HG03571 (cell line): ENCODE measurements around the gene CHKB.
"Not testable (repeated sequence)": the region's sequence is repeated elsewhere in the genome, so short reads cannot be mapped to it uniquely, and the experiment has no call there.

Experiments used
- ATAC-seq: cut with Tn5 transposase; IDR thresholded peaks from one replicate; pipeline ENCODE4 v1.9.1; 2021; ENCODE audit not compliant: unreplicated experiment

The CHKB gene

GRCh38 chr22:50551160-50551752, 31.4 kb downstream of the CHKB start:
- no peak for ATAC-seq

- ATAC-seq, result no peak
Observed at GRCh38 chr22:50550395-50550794, 32.3 kb downstream of the CHKB start.

- ATAC-seq, result no peak
Observed at GRCh38 chr22:50548921-50549790, 33.5 kb downstream of the CHKB start.

GRCh38 chr22:50548040-50548920, 34.4 kb downstream of the CHKB start:
- ATAC-seq, result no peak

GRCh38 chr22:50547263-50547985, 35.2 kb downstream of the CHKB start:
- ATAC-seq, result no peak

GRCh38 chr22:50546326-50547262, 36.1 kb downstream of the CHKB start:
- ATAC-seq, result no peak

GRCh38 chr22:50545522-50546325, 36.9 kb downstream of the CHKB start, which contains the start of gene KLHDC7B:
Gene KLHDC7B, plus strand, starts transcription at chr22:50545899. Its CDS starts 345 bp downstream, at chr22:50546244.
- no peak for ATAC-seq

GRCh38 chr22:50544746-50545253, 37.8 kb downstream of the CHKB start:
- ATAC-seq, result no peak

- ATAC-seq, result no peak
Observed at GRCh38 chr22:50544078-50544745, 38.4 kb downstream of the CHKB start.

- ATAC-seq, result no peak
Observed at GRCh38 chr22:50542416-50542927, 40.2 kb downstream of the CHKB start.

- ATAC-seq, result not testable (repeated sequence)
Observed at GRCh38 chr22:50541667-50542026, 41.0 kb downstream of the CHKB start.

- ATAC-seq, result no peak
Observed at GRCh38 chr22:50540381-50540780, 42.3 kb downstream of the CHKB start.

GRCh38 chr22:50537765-50538164, 44.9 kb downstream of the CHKB start:
- ATAC-seq, result no peak

GRCh38 chr22:50536226-50536625, 46.4 kb downstream of the CHKB start:
- no peak for ATAC-seq

- ATAC-seq, result no peak
Observed at GRCh38 chr22:50535113-50535512, 47.5 kb downstream of the CHKB start.

GRCh38 chr22:50533856-50534711, 48.6 kb downstream of the CHKB start:
- not testable (repeated sequence) for ATAC-seq
